H1 (cell line): ENCODE data around the gene PLS3. TPM values are rescaled to one million over a fixed set of nuclear protein-coding genes. Genes with fewer than 3 reads are reported as not detected.

Source experiments
- CTCF ChIA-PET: fragments of 300-600 bp; sonication (Branson Sonifier 250); formaldehyde crosslinking; loops from one replicate; lab custom pipeline; 2021; ENCODE audit not compliant: partially characterized antibody; lab: Charles Lee
- POLR2A ChIA-PET: fragments of 300-600 bp; sonication (Branson Sonifier 250); formaldehyde crosslinking; loops from one replicate; lab custom pipeline; 2021; ENCODE audit warnings: inconsistent platforms; ENCODE audit not compliant: partially characterized antibody; lab: Charles Lee
- DNase-seq, 2 experiments: peaks; one replicate each; pipeline versions ENCODE4 v3.0.0 to v3.0.0-alpha.2; 2010 to 2022; ENCODE audit warnings: low spot score in 2 of 2, low read depth in 1 of 2, mixed read lengths in 1 of 2
- FAIRE-seq: peaks from 2 replicates; lab custom pipeline; 2011; peaks lifted over from hg19 to GRCh38; lab: Jason Lieb, UNC
- H2AFZ ChIP-seq: 2 replicates; pipeline ENCODE4 v1.8.1; 2012; ENCODE audit warnings: low read length, inconsistent platforms
- H2AK5ac ChIP-seq: 2 replicates; pipeline ENCODE4 v1.6.1; 2013; ENCODE audit warnings: low read depth, low read length
- H2BK120ac ChIP-seq: replicated peaks from 2 replicates; pipeline ENCODE3; 2013; ENCODE audit warnings: low read depth, low read length, inconsistent platforms
- H2BK12ac ChIP-seq: 2 replicates; pipeline ENCODE4 v1.6.1; 2013; ENCODE audit warnings: low read depth, low read length
- H2BK15ac ChIP-seq: 2 replicates; pipeline ENCODE4 v1.6.1; 2013; ENCODE audit warnings: low read length
- H2BK20ac ChIP-seq: 2 replicates; pipeline ENCODE4 v1.6.1; 2013; ENCODE audit warnings: low read length
- H2BK5ac ChIP-seq: 2 replicates; pipeline ENCODE4 v1.6.1; 2013; ENCODE audit warnings: low read depth, low read length
- H3K14ac ChIP-seq: 2 replicates; pipeline ENCODE4 v1.6.1; 2013; ENCODE audit warnings: inconsistent platforms; ENCODE audit not compliant: insufficient read length
- H3K18ac ChIP-seq: 2 replicates; pipeline ENCODE4 v1.6.1; 2013; ENCODE audit warnings: low read length; ENCODE audit errors: extremely low read depth
- H3K23ac ChIP-seq: 2 replicates; pipeline ENCODE4 v1.6.1; 2013; ENCODE audit warnings: inconsistent platforms; ENCODE audit not compliant: insufficient read length
- H3K23me2 ChIP-seq: 2 replicates; pipeline ENCODE4 v1.6.1; 2013; ENCODE audit warnings: low read depth, low read length
- H3K27ac ChIP-seq: 2 replicates; pipeline ENCODE4 v1.6.1; 2011; ENCODE audit warnings: low read depth, low read length, inconsistent platforms
- H3K27me3 ChIP-seq, 4 experiments: replicated peaks in 1 of 4; 1 replicate in 1 of 4; 2 replicates in 3 of 4; pipeline versions ENCODE4 v1.6.1 to v1.8.1; 2011 to 2013; ENCODE audit warnings: low read length in 3 of 4, mild to moderate bottlenecking in 3 of 4, inconsistent platforms in 2 of 4, mixed read lengths in 2 of 4, moderate library complexity in 1 of 4; ENCODE audit not compliant: control insufficient read depth in 3 of 4, insufficient read depth in 3 of 4; ENCODE audit errors: extremely low read depth in 1 of 4
- H3K36me3 ChIP-seq, 4 experiments: 2 replicates each; pipeline versions ENCODE4 v1.6.1 to v1.8.1; 2011 to 2013; ENCODE audit warnings: mild to moderate bottlenecking in 4 of 4, low read length in 3 of 4, moderate library complexity in 2 of 4, control low read depth in 1 of 4, inconsistent platforms in 1 of 4; ENCODE audit not compliant: insufficient read depth in 4 of 4, control insufficient read depth in 2 of 4
- H3K4ac ChIP-seq: replicated peaks from 2 replicates; pipeline ENCODE3; 2013; ENCODE audit warnings: low read length, low read depth, mixed read lengths, inconsistent platforms; ENCODE audit not compliant: insufficient read length
- H3K4me1 ChIP-seq, 4 experiments: replicated peaks in 1 of 4; 1 replicate in 1 of 4; 2 replicates in 3 of 4; pipeline versions ENCODE4 v1.6.1 to v1.8.1; 2011 to 2013; ENCODE audit warnings: low read length in 3 of 4, inconsistent platforms in 2 of 4, mixed read lengths in 1 of 4; ENCODE audit not compliant: insufficient read depth in 4 of 4, control insufficient read depth in 3 of 4
- H3K4me2 ChIP-seq, 2 experiments: 2 replicates each; pipeline versions ENCODE4 v1.6.1 to v1.8.1; 2011 to 2013; ENCODE audit warnings: low read depth in 2 of 2, low read length in 2 of 2, control low read depth in 1 of 2, inconsistent platforms in 1 of 2, mild to moderate bottlenecking in 1 of 2; ENCODE audit not compliant: insufficient read depth in 1 of 2
- H3K4me3 ChIP-seq, 4 experiments: fragments of 200-600, 300-600 bp in 1 of 4; sonication (generic), shearing (Covaris generic), sonication (Bioruptor Twin) in 1 of 4; 2 replicates each; pipeline versions ENCODE4 v1.5.1 to v1.8.1; 2011 to 2016; ENCODE audit warnings: low read length in 4 of 4, low read depth in 3 of 4, control low read depth in 2 of 4, inconsistent platforms in 2 of 4, mild to moderate bottlenecking in 2 of 4, mixed read lengths in 1 of 4, moderate library complexity in 1 of 4; ENCODE audit not compliant: insufficient read depth in 2 of 4; ENCODE audit errors: extremely low read depth in 1 of 4
- H3K56ac ChIP-seq: replicated peaks from 2 replicates; pipeline ENCODE3; 2013; ENCODE audit warnings: low read depth, mild to moderate bottlenecking, mixed read lengths, low read length, inconsistent platforms; ENCODE audit not compliant: insufficient read length
- H3K79me1 ChIP-seq: 2 replicates; pipeline ENCODE4 v1.6.1; 2013; ENCODE audit warnings: low read depth, low read length, control low read depth
- H3K79me2 ChIP-seq, 2 experiments: 2 replicates each; pipeline versions ENCODE4 v1.6.1 to v1.8.1; 2012 to 2013; ENCODE audit warnings: low read length in 2 of 2, mild to moderate bottlenecking in 2 of 2, inconsistent platforms in 1 of 2; ENCODE audit not compliant: insufficient read depth in 2 of 2, control insufficient read depth in 1 of 2
- H3K9ac ChIP-seq, 4 experiments: replicated peaks in 1 of 4; 1 replicate in 1 of 4; 2 replicates in 3 of 4; pipeline versions ENCODE4 v1.6.1 to v1.8.1; 2011 to 2013; ENCODE audit warnings: low read depth in 3 of 4, low read length in 3 of 4, control low read depth in 2 of 4, mild to moderate bottlenecking in 2 of 4, moderate library complexity in 2 of 4, inconsistent platforms in 1 of 4; ENCODE audit errors: extremely low read depth in 1 of 4
- H3K9me3 ChIP-seq, 2 experiments: 2 replicates each; pipeline versions ENCODE4 v1.6.1 to v1.8.1; 2012 to 2013; ENCODE audit warnings: mild to moderate bottlenecking in 2 of 2, moderate library complexity in 2 of 2, control low read depth in 1 of 2, inconsistent platforms in 1 of 2, low read depth in 1 of 2, low read length in 1 of 2, mixed read lengths in 1 of 2; ENCODE audit not compliant: insufficient read depth in 2 of 2
- H4K20me1 ChIP-seq, 2 experiments: replicated peaks in 1 of 2; 2 replicates each; pipeline versions ENCODE3 to v1.8.1; 2011 to 2013; ENCODE audit warnings: inconsistent platforms in 2 of 2, low read length in 2 of 2, mild to moderate bottlenecking in 1 of 2; ENCODE audit not compliant: insufficient read depth in 2 of 2, control insufficient read depth in 1 of 2
- H4K5ac ChIP-seq: 2 replicates; pipeline ENCODE4 v1.6.1; 2013; ENCODE audit warnings: low read length, low read depth, mixed read lengths, inconsistent platforms; ENCODE audit not compliant: insufficient read length
- H4K8ac ChIP-seq: 2 replicates; pipeline ENCODE4 v1.8.0; 2013; ENCODE audit warnings: mild to moderate bottlenecking, moderate library complexity, low read length, inconsistent platforms; ENCODE audit not compliant: insufficient read depth; ENCODE audit errors: extremely low read depth
- H4K91ac ChIP-seq: replicated peaks from 2 replicates; pipeline ENCODE3; 2013; ENCODE audit warnings: low read length, mixed read lengths, inconsistent platforms; ENCODE audit not compliant: insufficient read length
- RNF2 ChIP-seq: fragments of 200-900, 300-1000 bp; sonication (generic); IDR thresholded peaks from 2 replicates; pipeline ENCODE4 v1.7.1; 2016; ENCODE audit warnings: borderline replicate concordance, low read depth, mild to moderate bottlenecking, antibody characterized with exemption, low read length; ENCODE audit not compliant: poor library complexity, severe bottlenecking; ENCODE audit errors: missing control alignments
- WGBS, 2 experiments: shearing (Covaris generic) in 1 of 2; methylation state at CpG; one replicate each; pipeline versions ENCODE4 v1.1.6 to v1.1.7; 2013 to 2015; ENCODE audit warnings: low lambda C conversion rate in 2 of 2, mixed read lengths in 2 of 2, inconsistent platforms in 1 of 2, low coverage in 1 of 2, missing lambda C conversion rate in 1 of 2; ENCODE audit not compliant: insufficient replicate concordance in 2 of 2, insufficient coverage in 1 of 2, insufficient read length in 1 of 2; ENCODE audit errors: extremely low coverage in 1 of 2, missing lambda C conversion rate in 1 of 2; 5-methylcytosine and 5-hydroxymethylcytosine counted together
- polyA plus RNA-seq, 7 experiments: library from polyadenylated mRNA; depleted of rRNA in 3 of 7; stranded (reverse) in 5 of 7; unstranded in 2 of 7; fragments of >200 nt in 5 of 7; fragments of 200-250 nt in 2 of 7; gene quantifications; 1 replicate in 5 of 7; 2 replicates in 1 of 7; 4 replicates in 1 of 7; pipeline versions ENCODE4 v1.2.1 to v1.2.3, GENCODE V29; 2011 to 2013; ENCODE audit warnings: missing spikeins in 2 of 7, mixed read lengths in 2 of 7
- total RNA-seq: library from RNA; stranded (reverse); fragmentation: NEBNext Ultra II Directional; extraction: Animal tissue kit (Norgen Biotek cat#: 25700); gene quantifications from 2 replicates; pipeline ENCODE4 v1.2.1, GENCODE V29; 2021

Gene PLS3
- total and polyA plus RNA-seq, 2 of the 8 experiments (the other 6 are each of a cell fraction or from before 2014, with no cell fraction given): 107 to 185 TPM

DNA sequence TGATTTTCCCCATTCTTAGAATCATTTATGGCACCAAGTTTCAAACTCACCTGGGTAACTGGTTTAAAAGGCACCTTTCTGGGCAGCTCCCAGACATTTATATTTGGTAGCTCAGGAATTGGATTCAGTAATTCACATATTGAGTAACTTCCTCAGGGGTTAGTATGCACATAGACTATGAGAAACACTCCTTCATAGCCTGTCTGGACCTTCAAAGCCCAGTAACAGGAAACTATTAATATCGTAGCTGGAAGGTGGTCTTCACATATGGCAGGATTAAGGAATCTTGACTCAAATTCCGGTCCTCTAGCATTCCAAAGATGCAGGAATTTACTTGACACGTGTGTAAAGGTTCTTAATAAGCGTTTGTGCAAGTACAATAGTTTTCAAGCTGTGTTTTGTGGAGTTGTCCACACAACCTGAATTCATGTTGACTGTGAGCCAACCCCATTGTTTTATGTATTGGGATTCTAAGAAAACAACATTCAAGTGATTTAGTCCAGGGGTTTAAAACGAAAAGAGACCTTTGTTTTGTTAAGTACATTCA lies 78.4 kb downstream of the PLS3 start:
- 46% methylated on average over 5 of the region's 5 CpGs; no CpG with 5 or more reads in 1 of the 2 experiments for WGBS, 2 experiments
- no peak overlapping the region for H3K4me3 ChIP-seq
- no peak for TF ChIP-seq RNF2
- no peak overlapping the region for H3K9ac ChIP-seq
- no peak overlapping the region for H3K18ac ChIP-seq
- peaks cover 0 to 5% (median 0%) of the 10 kb centered on the region in 4 experiments; a peak in 1 of 7 replicates for H3K4me1 ChIP-seq
- H4K8ac ChIP-seq: no peak overlapping the region
- FAIRE-seq (peak; percentile 68), DNase-seq (no peak)
- no peaks in the 10 kb centered on the region for H3K79me2 ChIP-seq
- H3K27ac ChIP-seq: no peak overlapping the region
- no peaks in the 10 kb centered on the region for H3K79me1 ChIP-seq
- H3K27me3 ChIP-seq: no peaks in the 10 kb centered on the region
- CTCF ChIA-PET: interaction anchor here (0.7 to 1.7 kb wide), 3 partner anchors 25 to 245 kb away, joined by 3 read pairs; no protein-coding TSS in a partner anchor
- H4K5ac ChIP-seq: no peak overlapping the region
- H2AK5ac ChIP-seq: no peak overlapping the region
- H3K14ac ChIP-seq: no peak overlapping the region
- no peak overlapping the region for H2BK120ac ChIP-seq
- H3K9me3 ChIP-seq: no peaks in the 10 kb centered on the region
- H3K23ac ChIP-seq: no peak overlapping the region
- no peak overlapping the region for H2AFZ ChIP-seq
- no peaks in the 10 kb centered on the region for H4K20me1 ChIP-seq
- H2BK15ac ChIP-seq: no peak overlapping the region
- H2BK12ac ChIP-seq: no peak overlapping the region
- no peak overlapping the region for H4K91ac ChIP-seq
- H3K4ac ChIP-seq: no peak overlapping the region
- H3K36me3 ChIP-seq: peaks cover 7 to 59% (median 21%) of the 10 kb centered on the region in 4 experiments; a peak in 7 of 8 replicates
- no peak overlapping the region; a peak in 1 of 4 replicates for H3K4me2 ChIP-seq
- POLR2A ChIA-PET: interaction anchor here (1.1 to 1.2 kb wide), 2 partner anchors 77 to 78 kb away, joined by 3 to 5 read pairs; partner anchors contain the start of gene PLS3
- no peak overlapping the region for H2BK5ac ChIP-seq
- no peak overlapping the region for H3K56ac ChIP-seq
- H2BK20ac ChIP-seq: no peak overlapping the region
- no peaks in the 10 kb centered on the region for H3K23me2 ChIP-seq
